ENCODE results near the gene PHKB.

GRCh38 chr16:47712276-47713224 is 251.4 kb downstream of the PHKB start:
- TF ChIP-seq PATZ1 (CRISPR knock-in tag; IDR thresholded peaks at IDR 0.05; ENCODE audit: borderline replicate concordance) (no peak), ISL1 (CRISPR knock-in tag; IDR thresholded peaks at IDR 0.05) (no peak), RARB (CRISPR knock-in tag; IDR thresholded peaks at IDR 0.05) (no peak), PPARA (CRISPR knock-in tag; IDR thresholded peaks at IDR 0.05; ENCODE audit: borderline replicate concordance) (no peak), ZFP3 (CRISPR knock-in tag; IDR thresholded peaks at IDR 0.05) (no peak), CSRNP3 (CRISPR knock-in tag; IDR thresholded peaks at IDR 0.05) (no peak)

All from SK-N-SH treated with all-trans-retinoic acid at 6 μM for 48 hours (cell line).